HG03066 (cell line): ENCODE data around the gene KHNYN.
"Not testable (repeated sequence)": the region's sequence is repeated elsewhere in the genome, so short reads cannot be mapped to it uniquely, and the experiment has no call there.

Source experiments
- ATAC-seq: cut with Tn5 transposase; IDR thresholded peaks from one replicate; pipeline ENCODE4 v1.9.1; 2021; ENCODE audit warnings: low read depth; ENCODE audit not compliant: unreplicated experiment

The KHNYN gene

DNA sequence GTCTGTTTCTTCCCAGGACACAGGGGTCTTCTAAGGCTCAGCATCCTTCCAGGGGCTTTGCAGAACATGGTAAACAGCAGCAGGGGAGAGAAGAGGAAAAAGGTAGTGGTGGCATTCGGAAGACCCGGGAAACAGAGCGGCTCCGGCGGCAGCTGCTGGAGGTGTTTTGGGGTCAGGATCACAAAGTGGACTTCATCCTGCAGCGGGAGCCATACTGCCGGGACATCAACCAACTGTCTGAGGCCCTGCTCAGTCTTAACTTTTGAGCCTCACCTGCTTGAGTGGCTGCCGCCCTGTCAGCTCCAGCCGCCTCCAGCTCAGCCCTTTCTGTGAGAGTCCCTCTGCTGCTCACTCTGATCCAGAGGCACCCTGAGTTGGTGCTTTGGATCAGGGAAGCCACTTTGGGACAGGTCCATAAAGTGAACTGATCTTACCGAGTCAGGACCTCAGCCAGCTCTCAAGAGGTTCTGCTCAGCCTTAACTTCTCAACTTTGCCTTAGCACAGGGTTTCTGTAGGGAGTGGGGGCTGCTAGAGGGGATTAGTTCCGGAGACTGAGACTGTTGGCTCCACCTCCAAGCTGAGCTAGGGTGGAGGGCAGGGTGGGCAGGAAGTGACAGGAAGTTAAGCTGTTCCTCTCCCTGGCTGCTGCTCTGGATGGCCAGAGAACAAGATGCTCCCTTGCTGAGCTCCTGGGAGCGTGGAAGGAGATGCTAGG is 7.4 kb downstream of the KHNYN start:
- ATAC-seq = no peak

DNA sequence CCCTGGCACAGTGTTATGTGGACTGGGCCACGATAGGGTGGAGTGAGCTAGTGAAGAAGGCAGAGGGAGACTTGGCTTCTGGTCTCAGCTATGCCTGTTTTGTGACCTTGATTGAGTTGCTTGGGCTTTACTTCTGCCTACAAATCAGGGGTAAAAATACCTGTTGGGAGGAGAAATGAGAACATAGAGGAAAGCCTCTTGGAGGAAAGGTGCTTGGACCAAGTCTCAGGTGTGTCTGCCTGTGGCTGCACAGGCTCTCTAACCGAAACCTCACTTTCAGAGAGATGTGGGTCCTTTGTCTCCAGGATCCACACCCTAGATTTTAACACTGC is 7.9 kb downstream of the KHNYN start:
- ATAC-seq = no peak

DNA sequence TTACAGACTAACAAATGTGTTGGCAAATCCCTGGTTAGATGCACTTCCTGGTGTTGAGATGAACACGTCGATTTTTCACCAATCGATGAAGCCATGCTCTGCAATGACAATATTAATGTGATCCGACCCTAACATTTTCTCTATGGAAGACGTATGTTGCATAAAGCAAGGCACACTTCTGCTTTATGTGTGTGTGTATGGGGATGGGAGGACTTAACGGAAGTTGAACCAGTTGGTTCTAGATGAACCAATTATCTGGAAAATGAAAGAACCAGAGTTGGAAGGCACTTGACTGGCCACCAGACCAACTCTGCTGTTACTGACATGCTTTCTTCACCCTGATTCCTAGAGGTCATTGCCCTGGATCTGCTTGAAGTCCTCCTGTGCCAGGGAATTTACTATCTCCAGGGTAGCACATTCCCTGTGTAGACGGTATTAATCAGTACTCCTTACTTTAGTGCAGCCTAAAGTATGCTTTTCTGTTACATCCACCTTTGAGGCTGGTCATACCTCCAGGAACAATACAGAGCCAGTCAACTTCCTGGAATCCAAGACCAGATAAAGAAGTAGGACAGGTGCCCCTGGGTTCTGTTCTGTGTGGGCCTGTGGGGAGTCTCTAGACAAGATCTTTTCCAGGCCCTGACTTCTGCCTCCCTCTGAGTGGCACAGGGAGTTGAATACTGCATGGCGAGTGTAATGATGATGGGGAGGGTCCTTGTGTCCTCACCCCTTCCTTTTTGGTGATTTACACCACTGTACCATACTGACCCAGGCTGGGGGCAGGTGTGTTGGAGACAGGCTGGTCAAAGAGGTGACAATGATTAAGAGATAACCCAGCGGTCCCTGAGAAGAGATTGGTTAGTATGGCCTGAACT is 8.7 kb downstream of the KHNYN start:
- no peak for ATAC-seq

DNA sequence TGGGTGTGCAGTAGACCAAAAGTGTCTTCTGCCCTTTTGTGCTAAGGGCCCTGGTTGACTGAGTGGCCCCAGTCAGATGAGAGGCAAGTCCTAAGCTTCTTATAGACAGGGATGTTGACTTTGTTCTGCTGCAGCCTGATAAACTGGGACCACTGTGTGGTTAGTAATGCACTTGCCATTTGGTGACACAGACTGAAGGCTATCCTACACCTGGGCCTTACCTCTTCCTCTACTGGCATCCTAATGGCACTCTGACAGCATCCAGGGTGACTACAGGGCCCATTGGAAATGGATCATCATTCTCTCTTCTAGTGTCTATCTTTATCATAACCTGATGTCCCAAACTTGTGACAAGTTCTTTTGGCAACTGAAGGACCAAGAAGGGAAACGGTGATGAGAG is 9.5 kb downstream of the KHNYN start:
- no peak for ATAC-seq

GRCh38 chr14:24439830-24440605 is 10.3 kb downstream of the KHNYN start:
- no peak for ATAC-seq

GRCh38 chr14:24440606-24441399 is 11.0 kb downstream of the KHNYN start:
- ATAC-seq = no peak

DNA sequence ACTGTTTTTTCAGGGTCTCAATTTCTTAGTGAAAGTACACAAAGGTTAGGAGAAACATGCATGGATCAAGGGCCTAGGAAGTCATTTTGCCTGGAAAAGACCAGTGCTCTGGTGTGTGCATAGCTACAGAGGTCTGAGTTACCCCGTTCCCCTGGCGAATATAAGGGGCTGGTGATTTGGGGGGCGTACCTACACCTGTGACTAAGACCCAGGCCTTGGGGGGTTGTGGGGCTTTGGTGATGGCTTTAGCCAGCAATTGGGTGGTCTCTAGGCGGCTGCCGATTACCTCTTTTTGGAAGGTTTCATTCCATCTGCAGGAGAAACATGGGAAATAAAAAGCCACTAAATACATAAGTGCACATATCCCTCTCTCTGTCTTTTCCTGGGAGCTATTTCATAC is 11.7 kb downstream of the KHNYN start:
- no peak for ATAC-seq

DNA sequence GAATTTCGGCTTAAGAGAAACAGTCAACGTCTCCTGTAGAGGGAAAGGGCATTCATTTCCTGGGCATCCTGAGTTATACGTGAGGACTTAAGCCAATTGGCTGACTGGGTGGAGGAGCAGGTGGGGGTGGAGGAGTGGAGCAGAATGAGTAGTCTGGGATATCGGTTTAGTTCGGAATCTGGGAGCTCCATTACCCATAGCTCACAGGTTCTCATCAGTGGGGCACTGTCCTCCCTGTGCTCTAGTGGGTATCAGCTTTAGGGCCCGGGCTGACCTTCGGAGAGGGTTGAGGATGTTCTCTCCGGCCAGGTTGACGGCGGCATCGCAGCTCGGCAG is 12.1 kb downstream of the KHNYN start:
- no peak for ATAC-seq

DNA sequence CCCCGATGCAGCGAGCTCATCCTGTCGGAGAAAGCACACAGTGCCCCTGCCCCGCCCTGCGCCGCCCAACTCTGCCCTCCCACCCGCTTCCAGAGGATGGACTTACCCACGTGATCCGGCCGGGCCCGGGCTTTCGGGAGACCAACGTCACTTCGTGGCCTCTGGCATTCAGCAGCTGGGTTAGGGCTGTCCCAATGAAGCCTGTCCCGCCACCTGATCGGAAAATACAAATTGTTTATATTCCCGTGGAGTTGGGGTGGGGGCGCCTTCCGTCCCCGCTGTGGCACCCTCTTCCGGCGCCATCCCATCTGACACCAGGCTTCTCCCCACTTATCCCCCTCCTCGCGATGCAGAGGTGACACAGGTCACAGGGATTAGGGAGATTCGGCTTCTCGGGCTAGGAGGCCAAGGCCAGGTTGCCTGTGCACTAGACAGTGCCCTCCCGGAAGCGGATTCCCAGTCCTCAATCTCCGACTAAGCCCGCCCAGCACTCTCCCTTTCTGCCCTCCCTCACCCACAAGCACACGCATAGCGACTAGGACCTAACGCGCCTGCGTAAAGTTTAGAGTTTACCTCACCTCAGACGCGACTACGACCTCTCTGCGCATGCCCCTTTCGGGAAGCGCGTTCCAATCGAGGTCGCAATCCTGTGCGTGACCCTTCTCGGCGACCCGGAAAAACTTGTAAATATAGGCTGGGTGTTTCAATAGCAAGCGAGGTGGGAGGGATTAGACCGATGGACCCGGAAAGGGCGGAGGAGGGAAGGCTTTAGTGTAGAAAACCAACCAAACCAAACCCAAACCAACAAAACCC is 12.7 kb downstream of the KHNYN start, which contains the start of gene SDR39U1:
TSS of gene SDR39U1 (minus strand) at position 537 of the 813 bp plus-strand sequence. CDS start at position 530, 7 bp downstream.
- peak; percentile 90 for ATAC-seq

- no peak for ATAC-seq
Observed at GRCh38 chr14:24443053-24443665, 13.4 kb downstream of the KHNYN start.

DNA sequence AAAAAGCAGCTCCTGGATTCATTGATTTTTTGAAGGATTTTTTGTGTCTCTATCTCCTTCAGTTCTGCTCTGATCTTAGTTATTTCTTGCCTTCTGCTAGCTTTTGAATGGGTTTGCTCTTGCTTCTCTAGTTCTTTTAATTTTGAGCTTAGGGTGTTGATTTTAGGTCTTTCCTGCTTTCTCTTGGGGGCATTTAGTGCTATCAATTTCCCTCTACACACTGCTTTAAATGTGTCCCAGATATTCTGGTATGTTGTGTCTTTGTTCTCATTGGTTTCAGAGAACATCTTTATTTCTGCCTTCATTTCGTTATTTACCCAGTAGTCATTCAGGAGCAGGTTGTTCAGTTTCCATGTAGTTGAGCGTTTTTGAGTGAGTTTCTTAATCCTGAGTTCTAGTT is 21.1 kb downstream of the KHNYN start:
- not testable (repeated sequence) for ATAC-seq

DNA sequence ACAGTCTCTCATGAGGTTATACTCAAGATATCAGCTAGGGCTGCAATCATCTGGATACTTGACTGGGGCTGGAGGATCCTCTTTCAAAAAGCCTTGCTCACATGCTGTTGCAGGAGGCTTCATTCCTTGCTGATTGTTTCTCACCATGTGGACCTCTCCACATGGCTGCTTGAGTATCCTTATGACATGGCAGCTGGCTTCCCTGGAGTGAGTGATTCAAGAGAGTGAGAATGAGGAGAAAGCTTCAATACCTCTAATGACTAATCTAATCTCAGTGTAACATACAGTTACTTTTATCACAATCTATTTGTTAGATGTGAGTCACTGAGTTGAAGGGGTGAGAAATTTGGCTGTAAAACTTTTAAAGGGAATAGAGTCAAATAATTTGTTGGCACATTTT is 27.2 kb downstream of the KHNYN start:
- ATAC-seq = no peak

GRCh38 chr14:24458736-24459135 is 29.0 kb downstream of the KHNYN start:
- ATAC-seq = no peak

- ATAC-seq = no peak
Observed at GRCh38 chr14:24459331-24459730, 29.6 kb downstream of the KHNYN start.

DNA sequence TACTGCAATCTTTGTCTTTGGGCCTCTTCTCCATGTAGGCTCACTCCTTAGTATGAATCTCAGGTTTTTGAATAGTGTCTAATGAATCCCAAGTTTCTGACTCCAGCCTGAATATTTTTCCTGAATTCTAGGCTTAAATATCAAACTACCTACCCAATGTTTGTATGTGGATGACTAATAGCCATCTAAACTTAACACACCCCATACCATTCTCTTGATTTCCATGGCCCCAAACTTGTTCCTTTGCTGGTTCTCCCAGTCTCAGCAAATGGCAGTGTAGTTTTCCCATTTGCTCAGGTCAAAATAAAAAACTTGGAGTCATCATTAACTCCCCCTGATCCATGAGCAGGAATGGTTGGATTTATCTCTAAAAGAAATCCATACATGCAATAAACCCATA is 31.6 kb downstream of the KHNYN start:
- no peak for ATAC-seq

DNA sequence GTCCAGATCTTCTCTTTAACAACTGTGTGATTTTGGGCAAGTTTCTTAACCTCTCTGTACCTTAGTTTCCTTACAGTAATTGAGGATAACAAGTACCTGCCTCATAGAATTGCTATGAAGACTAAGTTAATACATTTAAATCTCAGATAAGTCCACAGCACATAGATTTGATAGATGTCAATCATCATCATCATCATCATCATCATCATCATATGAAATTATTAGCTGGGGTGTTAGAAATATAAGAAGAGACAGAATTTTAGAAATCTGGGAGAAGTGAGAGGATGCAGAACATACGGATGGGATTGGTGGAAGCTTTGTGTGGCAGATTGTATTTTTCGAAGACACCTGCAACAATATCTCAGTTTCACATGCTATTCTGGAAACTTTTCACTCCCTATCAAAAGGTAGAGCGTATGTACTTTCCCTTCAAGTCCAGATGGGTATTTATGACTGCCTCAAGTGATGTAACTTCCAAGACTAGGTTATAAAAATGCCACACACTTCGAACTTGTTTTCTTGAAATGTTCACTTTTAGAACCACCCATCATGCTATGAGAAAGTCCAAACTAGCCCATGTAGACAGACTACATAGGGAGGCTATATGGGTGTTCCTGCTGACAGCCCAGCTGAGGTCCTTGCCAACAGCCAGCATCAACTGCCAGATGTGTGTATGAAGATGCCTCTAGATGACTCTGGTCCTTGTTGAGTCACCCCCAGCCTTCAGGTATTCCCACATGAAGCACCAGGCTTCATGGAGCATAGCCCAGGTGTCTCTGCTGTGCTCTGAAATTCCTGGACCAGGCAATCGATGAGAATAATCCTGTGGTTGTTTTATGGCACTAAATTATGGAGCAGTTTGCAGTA is 33.5 kb downstream of the KHNYN start:
- ATAC-seq = no peak

DNA sequence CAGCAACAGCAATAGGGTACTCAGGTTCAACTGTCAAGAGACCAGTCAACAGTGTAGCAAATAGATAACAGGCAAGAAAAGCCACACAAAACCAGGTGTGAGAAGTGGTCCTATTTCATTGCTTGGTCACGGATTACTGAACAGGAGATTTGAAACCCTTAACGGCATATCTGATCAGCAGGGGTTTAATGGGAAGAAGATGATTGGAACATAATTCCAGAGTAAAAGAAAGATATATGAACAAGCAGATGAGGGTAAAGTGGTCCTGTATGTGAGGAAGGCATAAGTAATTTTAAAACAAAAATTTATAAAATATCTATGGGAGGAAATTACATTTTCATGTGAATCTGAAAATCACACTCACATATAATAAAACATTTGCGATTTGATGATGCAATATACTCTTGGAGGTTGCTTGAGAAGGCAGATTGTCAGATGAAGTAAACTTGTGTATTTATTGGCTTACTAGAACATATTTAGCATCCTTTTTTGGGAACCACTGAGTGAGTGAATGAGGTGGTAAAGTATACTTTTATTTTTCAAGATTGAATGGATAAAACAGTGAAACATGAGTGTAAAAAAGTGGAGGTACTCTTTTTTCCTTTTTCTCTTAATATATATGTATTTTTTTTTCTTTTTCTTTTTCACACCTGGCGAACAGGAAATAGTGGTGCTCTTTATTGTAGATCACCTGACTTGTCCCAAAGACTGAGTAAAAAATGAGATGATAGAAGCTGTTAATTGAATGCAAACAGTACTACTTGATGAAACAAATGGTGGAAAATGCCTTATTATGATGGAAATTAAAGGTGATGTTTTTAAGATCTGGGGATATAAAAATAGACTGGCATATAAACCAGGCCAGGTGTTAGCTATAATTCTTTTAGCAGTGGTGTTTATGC is 34.4 kb downstream of the KHNYN start:
- ATAC-seq = no peak
